ENCODE results near the gene SLCO4A1.

Gene SLCO4A1

DNA sequence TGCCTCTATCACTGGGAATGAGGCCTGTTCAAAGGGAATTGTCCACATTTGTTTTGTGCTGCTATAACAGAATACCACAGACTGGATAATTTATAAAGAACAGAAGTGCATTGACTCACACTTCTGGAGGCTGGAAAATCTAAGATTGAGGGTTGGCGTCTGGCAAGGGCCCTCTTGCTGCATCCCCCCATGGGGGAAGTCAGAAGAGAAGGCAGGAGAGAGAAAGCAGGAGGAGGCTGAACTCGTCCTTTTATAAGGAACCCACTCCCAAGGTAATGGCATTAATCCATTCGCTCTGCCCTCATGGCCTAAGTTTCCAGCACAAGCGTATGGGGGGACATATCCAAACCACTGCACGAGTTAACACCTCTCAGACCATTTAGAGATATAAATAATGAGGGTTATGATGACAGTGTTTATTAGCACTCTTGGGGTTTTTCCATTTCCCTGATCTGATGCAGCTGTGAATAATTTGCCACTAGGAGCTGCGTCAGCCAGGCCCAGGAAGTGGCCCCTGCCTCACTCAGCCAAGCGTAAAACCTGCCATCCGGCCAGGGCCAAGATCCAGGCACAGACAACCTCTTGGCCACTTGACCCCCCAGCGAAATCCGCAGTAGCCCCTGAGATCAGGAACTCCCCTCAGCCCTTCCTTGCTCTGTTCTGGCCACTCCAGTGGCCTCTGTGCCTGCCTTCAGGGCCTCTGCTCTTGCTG, 14.2 kb upstream of the SLCO4A1 start:
- Histone ChIP-seq H3K4me1 (ENCODE audit: control insufficient read depth, low read length) (peaks cover 92% of the 10 kb centered on the region), H4K20me1 (ENCODE audit: control insufficient read depth, insufficient read depth, low read depth, low read length) (no peaks in the 10 kb centered on the region), H3K9me2 (replicated peaks; ENCODE audit: control insufficient read depth, low read length) (no peaks in the 10 kb centered on the region), H3K79me2 (ENCODE audit: control insufficient read depth, low read length) (no peaks in the 10 kb centered on the region; the same call in 1 of the 2 replicates), H3K4me3 (ENCODE audit: low read length) (peak overlapping the region; percentile 60), H3K9me3 (ENCODE audit: control insufficient read depth, insufficient read depth, low read length) (peaks cover 10% of the 10 kb centered on the region), H3K4me2 (ENCODE audit: low read length) (peak overlapping the region; percentile 78), H3K27me3 (ENCODE audit: control insufficient read depth, low read length) (no peaks in the 10 kb centered on the region), H3K27ac (ENCODE audit: low read depth, low read length) (peak overlapping the region; percentile 86), H3K36me3 (ENCODE audit: control insufficient read depth, low read length) (peaks cover 7% of the 10 kb centered on the region), H3F3A (ENCODE audit: control insufficient read depth, insufficient read depth) (peaks cover 5% of the 10 kb centered on the region; the same call in 1 of the 2 replicates)
- no peak for TF ChIP-seq EZH2phosphoT487 (IDR thresholded peaks at IDR 0.05; ENCODE audit: borderline replicate concordance, low read length)
- no peak for TF ChIP-seq CTCF (IDR thresholded peaks at IDR 0.05; ENCODE audit: low read depth, low read length, poor library complexity, severe bottlenecking)

DNA sequence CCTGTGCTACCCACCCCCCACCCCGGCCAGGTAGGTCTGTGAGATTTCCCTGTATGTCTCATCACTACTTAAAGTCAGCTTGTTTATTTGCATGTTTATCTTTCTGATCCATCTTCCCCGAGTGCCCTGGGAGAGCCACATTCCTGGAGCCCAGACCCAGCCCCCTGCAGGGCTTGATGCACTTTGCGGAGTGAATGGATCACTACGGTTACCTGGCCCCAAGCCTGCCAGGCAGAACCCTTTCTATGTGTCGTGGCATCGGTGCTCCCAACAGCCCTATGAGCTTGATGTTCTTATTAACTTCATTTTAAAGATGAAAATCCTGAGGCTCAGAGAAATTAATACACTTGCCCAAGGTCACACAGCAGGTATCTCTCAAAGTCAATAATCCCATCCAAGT, 13.6 kb upstream of the SLCO4A1 start:
- peaks cover 10% of the 10 kb centered on the region for H3K9me3 ChIP-seq (ENCODE audit: control insufficient read depth, insufficient read depth, low read length)
- peak overlapping the region; percentile 86 for H3K27ac ChIP-seq (ENCODE audit: low read depth, low read length)
- H4K20me1 ChIP-seq (ENCODE audit: control insufficient read depth, insufficient read depth, low read depth, low read length), result no peaks in the 10 kb centered on the region
- no peak for TF ChIP-seq EZH2phosphoT487 (IDR thresholded peaks at IDR 0.05; ENCODE audit: borderline replicate concordance, low read length)
- TF ChIP-seq CTCF (IDR thresholded peaks at IDR 0.05; ENCODE audit: low read depth, low read length, poor library complexity, severe bottlenecking), result no peak
- H3K79me2 ChIP-seq (ENCODE audit: control insufficient read depth, low read length), result no peaks in the 10 kb centered on the region
- H3K9me2 ChIP-seq (replicated peaks; ENCODE audit: control insufficient read depth, low read length), result no peaks in the 10 kb centered on the region
- H3K4me2 ChIP-seq (ENCODE audit: low read length), result peak overlapping the region; percentile 78
- peaks cover 89% of the 10 kb centered on the region for H3K4me1 ChIP-seq (ENCODE audit: control insufficient read depth, low read length)
- peaks cover 5% of the 10 kb centered on the region; the same call in 1 of the 2 replicates for H3F3A ChIP-seq (ENCODE audit: control insufficient read depth, insufficient read depth)
- H3K36me3 ChIP-seq (ENCODE audit: control insufficient read depth, low read length), result peaks cover 7% of the 10 kb centered on the region
- H3K27me3 ChIP-seq (ENCODE audit: control insufficient read depth, low read length), result no peaks in the 10 kb centered on the region
- peak overlapping the region; percentile 60 for H3K4me3 ChIP-seq (ENCODE audit: low read length)

DNA sequence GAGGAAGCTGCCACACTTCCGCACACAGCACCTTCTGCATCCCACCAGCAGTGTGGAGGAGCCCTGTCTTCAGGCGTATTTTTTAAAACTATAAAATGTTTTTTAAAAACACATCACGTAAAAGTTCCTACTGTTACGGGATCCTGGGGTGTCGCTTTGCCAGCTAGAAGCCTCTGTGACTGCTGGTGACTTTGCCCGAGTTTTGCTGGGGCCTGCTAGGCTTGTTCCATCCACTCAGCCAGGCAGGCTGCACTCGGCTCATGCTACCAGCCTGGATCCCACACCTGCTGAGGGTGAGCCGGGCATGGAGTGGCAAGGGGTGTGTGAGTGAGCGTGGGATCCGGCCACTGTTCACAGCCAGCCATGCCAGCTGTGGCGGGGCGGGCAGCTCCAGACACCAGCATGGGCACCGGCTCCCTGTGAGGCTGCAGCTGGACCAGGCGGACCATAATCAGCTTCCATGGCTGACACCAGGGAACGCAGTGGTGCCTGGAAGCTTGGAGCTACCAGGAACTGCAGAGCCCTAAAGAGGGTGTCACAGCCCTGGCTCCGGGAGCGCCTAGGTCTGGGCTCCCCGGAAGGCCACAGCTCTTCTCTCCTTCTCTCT, 12.3 kb upstream of the SLCO4A1 start:
- no peak overlapping the region for H3K27ac ChIP-seq (ENCODE audit: low read depth, low read length)
- peaks cover 10% of the 10 kb centered on the region for H3K9me3 ChIP-seq (ENCODE audit: control insufficient read depth, insufficient read depth, low read length)
- no peak overlapping the region for H3K4me2 ChIP-seq (ENCODE audit: low read length)
- H3K4me1 ChIP-seq (ENCODE audit: control insufficient read depth, low read length), result peaks cover 76% of the 10 kb centered on the region
- peaks cover 7% of the 10 kb centered on the region for H3K36me3 ChIP-seq (ENCODE audit: control insufficient read depth, low read length)
- no peak overlapping the region for H3K4me3 ChIP-seq (ENCODE audit: low read length)
- H3K27me3 ChIP-seq (ENCODE audit: control insufficient read depth, low read length), result no peaks in the 10 kb centered on the region
- H3K79me2 ChIP-seq (ENCODE audit: control insufficient read depth, low read length), result no peaks in the 10 kb centered on the region
- no peaks in the 10 kb centered on the region for H3K9me2 ChIP-seq (replicated peaks; ENCODE audit: control insufficient read depth, low read length)
- peaks cover 5% of the 10 kb centered on the region; the same call in 1 of the 2 replicates for H3F3A ChIP-seq (ENCODE audit: control insufficient read depth, insufficient read depth)
- no peak for TF ChIP-seq CTCF (IDR thresholded peaks at IDR 0.05; ENCODE audit: low read depth, low read length, poor library complexity, severe bottlenecking)
- no peak for TF ChIP-seq EZH2phosphoT487 (IDR thresholded peaks at IDR 0.05; ENCODE audit: borderline replicate concordance, low read length)
- H4K20me1 ChIP-seq (ENCODE audit: control insufficient read depth, insufficient read depth, low read depth, low read length), result no peaks in the 10 kb centered on the region

Data from DOHH2 (cell line).